Neutrophil (primary cell): Measurements from ENCODE around the gene RBBP7.

Experiments used
- H3K27ac ChIP-seq: fragments of 200-600 bp; sonication (generic); 2 replicates; pipeline ENCODE4 v1.5.1; 2016; ENCODE audit warnings: mild to moderate bottlenecking, moderate library complexity
- H3K27me3 ChIP-seq: fragments of 200-600 bp; sonication (generic); 2 replicates; pipeline ENCODE4 v1.6.0; 2016; ENCODE audit warnings: mild to moderate bottlenecking
- H3K36me3 ChIP-seq: fragments of 200-600 bp; sonication (generic); 2 replicates; pipeline ENCODE4 v1.5.1; 2017
- H3K4me1 ChIP-seq, 2 experiments: fragments of 200-600 bp in 1 of 2; sonication (generic) in 1 of 2; 1 replicate in 1 of 2; 2 replicates in 1 of 2; pipeline versions ENCODE4 v1.5.1 to v1.6.1; 2013 to 2016; ENCODE audit warnings: low read depth in 1 of 2, low read length in 1 of 2, mild to moderate bottlenecking in 1 of 2, moderate library complexity in 1 of 2; ENCODE audit not compliant: control insufficient read depth in 1 of 2, insufficient read depth in 1 of 2
- H3K4me3 ChIP-seq, 2 experiments: fragments of 200-600 bp in 1 of 2; sonication (generic) in 1 of 2; 1 replicate in 1 of 2; 2 replicates in 1 of 2; pipeline ENCODE4 v1.5.1; 2013 to 2016; ENCODE audit warnings: low read depth in 1 of 2, low read length in 1 of 2, mild to moderate bottlenecking in 1 of 2, moderate library complexity in 1 of 2
- H3K9me3 ChIP-seq: fragments of 200-600 bp; sonication (generic); 2 replicates; pipeline ENCODE4 v1.5.1; 2016
- CTCF ChIP-seq: fragments of 200-600 bp; sonication (generic); IDR thresholded peaks from 2 replicates; pipeline ENCODE4 v1.5.1; 2016; ENCODE audit warnings: antibody characterized with exemption

Gene RBBP7

GRCh38 chrX:16870095-16870861 is at the start of gene RBBP7:
TSS of gene RBBP7 (minus strand) at chrX:16870362. CDS start at chrX:16870053, 309 bp downstream.
- no peaks in the 10 kb centered on the region for H3K9me3 ChIP-seq
- peak within 1 kb of the TSS; percentile 88 for H3K27ac ChIP-seq
- peaks cover 11 to 18% of the 10 kb centered on the region in 2 experiments for H3K4me1 ChIP-seq
- peak within 1 kb of the TSS; percentile 71 to 72 for H3K4me3 ChIP-seq
- H3K27me3 ChIP-seq = no peaks in the 10 kb centered on the region
- peak; percentile 50 for TF ChIP-seq CTCF
- no peaks in the 10 kb centered on the region for H3K36me3 ChIP-seq

GRCh38 chrX:16918979-16919378 is 48.8 kb upstream of the RBBP7 start:
- Histone ChIP-seq H3K9me3 (no peaks in the 10 kb centered on the region), H3K4me3 (no peak overlapping the region), H3K27me3 (no peaks in the 10 kb centered on the region), H3K4me1 (peaks cover 0 to 3% of the 10 kb centered on the region in 2 experiments), H3K36me3 (no peaks in the 10 kb centered on the region), H3K27ac (no peak overlapping the region)
- TF ChIP-seq CTCF = no peak

- Histone ChIP-seq H3K9me3 (no peaks in the 10 kb centered on the region), H3K27me3 (no peaks in the 10 kb centered on the region), H3K4me1 (peaks cover 0 to 3% of the 10 kb centered on the region in 2 experiments), H3K27ac (no peak overlapping the region), H3K36me3 (no peaks in the 10 kb centered on the region), H3K4me3 (no peak overlapping the region)
- TF ChIP-seq CTCF = no peak
Observed at GRCh38 chrX:16917120-16917519, 47.0 kb upstream of the RBBP7 start.

- Histone ChIP-seq H3K4me3 (no peak overlapping the region), H3K36me3 (no peaks in the 10 kb centered on the region), H3K9me3 (no peaks in the 10 kb centered on the region), H3K4me1 (peaks cover 0 to 3% of the 10 kb centered on the region in 2 experiments), H3K27ac (no peak overlapping the region), H3K27me3 (no peaks in the 10 kb centered on the region)
- no peak for TF ChIP-seq CTCF
Observed at GRCh38 chrX:16916561-16916960, 46.4 kb upstream of the RBBP7 start.

GRCh38 chrX:16914058-16914457 is 43.9 kb upstream of the RBBP7 start:
- Histone ChIP-seq H3K27ac (peak overlapping the region; percentile 43), H3K4me3 (no peak overlapping the region), H3K4me1 (peaks cover 0 to 3% of the 10 kb centered on the region in 2 experiments), H3K27me3 (no peaks in the 10 kb centered on the region), H3K9me3 (no peaks in the 10 kb centered on the region), H3K36me3 (no peaks in the 10 kb centered on the region)
- no peak for TF ChIP-seq CTCF
